HepG2 (cell line): Measurements from ENCODE around the gene TM4SF5. TPM values are rescaled to one million over a fixed set of nuclear protein-coding genes. Genes with fewer than 3 reads are reported as not detected.

Experiments used
- ATAC-seq: fragments of 200-7000 bp; cut with Tn5 transposase; 3 replicates; pipeline ENCODE4 v1.9.1; 2020; ENCODE audit warnings: mild to moderate bottlenecking, moderate library complexity
- BruUV-seq: library from RNA; stranded (reverse); fragments of 400-500 nt; replicated peaks from 2 replicates; lab custom pipeline; 2021; lab: Mats Ljungman, UMichigan
- CTCF ChIA-PET: fragments of 300-600 bp; formaldehyde crosslinking; extraction: SDS; loops from one replicate; lab custom pipeline; 2021; ENCODE audit warnings: low total read pairs, inconsistent platforms, low intra/inter-chr PET ratio; lab: Yijun Ruan, JAX
- POLR2A ChIA-PET: fragments of 350-600 bp; sonication (Branson Sonifier 250); formaldehyde crosslinking; loops from one replicate; lab custom pipeline; 2020; ENCODE audit warnings: antibody characterized with exemption, inconsistent platforms; lab: Yijun Ruan, JAX
- DNase-seq: peaks from one replicate; pipeline ENCODE4 v3.0.0-alpha.2; 2015; ENCODE audit warnings: low spot score
- FAIRE-seq: peaks from 3 replicates; lab custom pipeline; 2011; peaks lifted over from hg19 to GRCh38; lab: Jason Lieb, UNC
- H2AFZ ChIP-seq: one replicate; pipeline ENCODE4 v1.6.1; 2011; ENCODE audit warnings: low read length, inconsistent platforms
- H3K27ac ChIP-seq: fragments of 300-600 bp; 3 replicates; pipeline ENCODE4 v1.8.0; 2011; ENCODE audit warnings: mixed run types, mild to moderate bottlenecking, mixed read lengths, low read length, inconsistent platforms; ENCODE audit not compliant: insufficient read depth; ENCODE audit errors: extremely low read length
- H3K27me3 ChIP-seq, 2 experiments: fragments of 200-600 bp in 1 of 2; 2 replicates in 1 of 2; 3 replicates in 1 of 2; pipeline versions ENCODE4 v1.6.0 to v1.8.0; 2011; ENCODE audit warnings: low read length in 2 of 2, mild to moderate bottlenecking in 2 of 2, moderate library complexity in 2 of 2, inconsistent platforms in 1 of 2; ENCODE audit not compliant: insufficient read depth in 2 of 2, control insufficient read depth in 1 of 2
- H3K36me3 ChIP-seq, 2 experiments: fragments of 200-600 bp in 1 of 2; replicated peaks in 1 of 2; 2 replicates in 1 of 2; 3 replicates in 1 of 2; pipeline versions ENCODE4 v1.5.1 to v1.8.0; 2011; ENCODE audit warnings: low read length in 2 of 2, inconsistent platforms in 1 of 2; ENCODE audit not compliant: insufficient read depth in 2 of 2, control insufficient read depth in 1 of 2
- H3K4me1 ChIP-seq: 2 replicates; pipeline ENCODE4 v1.5.1; 2012; ENCODE audit warnings: low read length, inconsistent platforms; ENCODE audit not compliant: insufficient read depth
- H3K4me2 ChIP-seq: 2 replicates; pipeline ENCODE4 v1.6.0; 2011; ENCODE audit warnings: low read depth, low read length, inconsistent platforms
- H3K4me3 ChIP-seq, 3 experiments: fragments of 200-600 bp in 1 of 3; sonication (generic), shearing (Covaris generic) in 1 of 3; replicated peaks in 1 of 3; 2 replicates each; pipeline ENCODE4 v1.5.1; 2011 to 2016; ENCODE audit warnings: low read length in 3 of 3, inconsistent platforms in 2 of 3, low read depth in 2 of 3, mild to moderate bottlenecking in 2 of 3, control low read depth in 1 of 3, mixed read lengths in 1 of 3; ENCODE audit not compliant: insufficient read depth in 1 of 3
- H3K79me2 ChIP-seq: one replicate; pipeline ENCODE4 v1.6.1; 2011; ENCODE audit warnings: low read length, inconsistent platforms; ENCODE audit not compliant: insufficient read depth
- H3K9ac ChIP-seq: 2 replicates; pipeline ENCODE4 v1.6.0; 2011; ENCODE audit warnings: mild to moderate bottlenecking, low read depth, low read length, inconsistent platforms; ENCODE audit not compliant: insufficient read depth
- H3K9me3 ChIP-seq: 2 replicates; pipeline ENCODE4 v1.5.1; 2012; ENCODE audit warnings: mild to moderate bottlenecking, low read length
- H4K20me1 ChIP-seq: 2 replicates; pipeline ENCODE4 v1.6.0; 2011; ENCODE audit warnings: inconsistent platforms, mild to moderate bottlenecking, low read length, moderate library complexity; ENCODE audit not compliant: insufficient read depth
- CREB1 ChIP-seq, 2 experiments: fragments of 450-650 bp in 1 of 2; IDR thresholded peaks; 2 replicates each; pipeline ENCODE4 v1.6.1; 2016 to 2017; ENCODE audit warnings: control low read depth in 1 of 2, mild to moderate bottlenecking in 1 of 2, missing compliant biosample characterization in 1 of 2, missing genetic modification characterization in 1 of 2
- GLMP ChIP-seq: sonication (generic); formaldehyde crosslinking; IDR thresholded peaks from 2 replicates; pipeline ENCODE4 v1.9.0; 2021; ENCODE audit warnings: missing genetic modification reagents, mild to moderate bottlenecking, borderline replicate concordance
- ZBTB33 ChIP-seq: sonication (generic); formaldehyde crosslinking; IDR thresholded peaks from 2 replicates; pipeline ENCODE4 v1.4.0; 2020; ENCODE audit warnings: missing genetic modification reagents
- ZNF251 ChIP-seq: sonication (generic); formaldehyde crosslinking; IDR thresholded peaks from 2 replicates; pipeline ENCODE4 v1.9.0; 2021; ENCODE audit warnings: mild to moderate bottlenecking, missing genetic modification reagents
- ZNF263 ChIP-seq: sonication (generic); formaldehyde crosslinking; IDR thresholded peaks from 2 replicates; pipeline ENCODE4 v1.4.0; 2020; ENCODE audit warnings: missing genetic modification reagents
- ZNF501 ChIP-seq: sonication (generic); formaldehyde crosslinking; IDR thresholded peaks from 2 replicates; pipeline ENCODE4 v1.5.1; 2020; ENCODE audit warnings: mild to moderate bottlenecking, moderate library complexity, missing genetic modification reagents
- ZNF598 ChIP-seq: sonication (generic); formaldehyde crosslinking; IDR thresholded peaks from 2 replicates; pipeline ENCODE4 v1.5.1; 2020; ENCODE audit warnings: mild to moderate bottlenecking, missing genetic modification reagents, borderline replicate concordance
- ZNF615 ChIP-seq: sonication (generic); formaldehyde crosslinking; IDR thresholded peaks from 2 replicates; pipeline ENCODE4 v1.5.0; 2020; ENCODE audit warnings: mild to moderate bottlenecking, missing genetic modification reagents, borderline replicate concordance
- ZNF768 ChIP-seq: sonication (generic); formaldehyde crosslinking; IDR thresholded peaks from 2 replicates; pipeline ENCODE4 v1.4.0; 2020; ENCODE audit warnings: missing genetic modification reagents
- WGBS: methylation state at CpG from one replicate; pipeline ENCODE4 v1.1.6; 2017; ENCODE audit warnings: low lambda C conversion rate; 5-methylcytosine and 5-hydroxymethylcytosine counted together
- in situ Hi-C: cut with HindIII; loops from 2 replicates; pipeline ENCODE4 v1.10.0; 2017; ENCODE audit warnings: low pct_unique_long_range_greater_than_20kb; ENCODE audit not compliant: extremely low pct_ligation_motif_present
- intact Hi-C: fragments of 100-400 bp; cut with micrococcal nuclease; formaldehyde crosslinking; loops from one replicate; pipeline ENCODE4 v1.10.0; 2022; ENCODE audit not compliant: unreplicated experiment
- polyA plus RNA-seq, 8 experiments: library from polyadenylated mRNA; depleted of rRNA in 3 of 8; stranded (reverse) in 7 of 8; unstranded in 1 of 8; fragments of >200 nt; fragmentation: Illumina TruSeq in 4 of 8; extraction: Trizol in 4 of 8; gene quantifications; 2 replicates each; pipeline versions ENCODE4 v1.2.1 to v1.2.3, GENCODE V29; 2011 to 2016; ENCODE audit warnings: low read depth in 4 of 8, missing spikeins in 1 of 8, mixed read lengths in 1 of 8; ENCODE audit not compliant: insufficient read depth in 1 of 8
- total RNA-seq, 5 experiments: library from RNA; depleted of rRNA; stranded (reverse); fragments of >200 nt; fragmentation: Illumina TruSeq; extraction: Trizol; gene quantifications; 2 replicates each; pipeline ENCODE4 v1.2.3, GENCODE V29; 2016; ENCODE audit warnings: low read depth in 1 of 5
- TF ChIP-seq, protein P1 (sequence below): sonication (generic); formaldehyde crosslinking; IDR thresholded peaks from 2 replicates; pipeline ENCODE4 v1.8.1; 2023; ENCODE audit warnings: mild to moderate bottlenecking, missing genetic modification reagents

The TM4SF5 gene
- total and polyA plus RNA-seq, 2 of the 13 experiments (the other 11 are each of a cell fraction or from before 2014, with no cell fraction given), result 30.1 to 126 TPM

GRCh38 chr17:4747847-4748246, 23.8 kb upstream of the TM4SF5 start:
- no peak overlapping the region for H2AFZ ChIP-seq
- no peaks in the 10 kb centered on the region for H3K27me3 ChIP-seq
- no peak overlapping the region for H3K4me2 ChIP-seq
- H4K20me1 ChIP-seq, result no peaks in the 10 kb centered on the region
- DNase-seq, result no peak
- H3K79me2 ChIP-seq, result no peaks in the 10 kb centered on the region
- no peak for FAIRE-seq
- CTCF ChIA-PET, result no interaction called here
- in situ Hi-C loops, result no loop called here
- intact Hi-C loops, result no loop called here
- POLR2A ChIA-PET, result interaction anchor here (1.1 to 2.3 kb wide), 2 partner anchors 24 to 43 kb away, joined by 4 to 9 read pairs; partner anchors contain the start of gene TM4SF5
- WGBS, result 75% methylated on average over 5 of the region's 5 CpGs
- no peaks in the 10 kb centered on the region for H3K9me3 ChIP-seq
- H3K27ac ChIP-seq, result no peak overlapping the region
- no peaks in the 10 kb centered on the region for H3K36me3 ChIP-seq
- BruUV-seq, result no TSS peak
- no peak for ATAC-seq
- no peak overlapping the region for H3K9ac ChIP-seq
- no peak overlapping the region for H3K4me3 ChIP-seq
- TF ChIP-seq ZNF768, result no peak
- no peak for TF ChIP-seq ZNF251 (CRISPR knock-in tag)
- no peak for TF ChIP-seq ZNF501 (CRISPR knock-in tag)
- no peak for TF ChIP-seq ZNF263 (CRISPR knock-in tag)
- no peak for TF ChIP-seq ZNF598 (CRISPR knock-in tag)
- TF ChIP-seq, protein P1, sequence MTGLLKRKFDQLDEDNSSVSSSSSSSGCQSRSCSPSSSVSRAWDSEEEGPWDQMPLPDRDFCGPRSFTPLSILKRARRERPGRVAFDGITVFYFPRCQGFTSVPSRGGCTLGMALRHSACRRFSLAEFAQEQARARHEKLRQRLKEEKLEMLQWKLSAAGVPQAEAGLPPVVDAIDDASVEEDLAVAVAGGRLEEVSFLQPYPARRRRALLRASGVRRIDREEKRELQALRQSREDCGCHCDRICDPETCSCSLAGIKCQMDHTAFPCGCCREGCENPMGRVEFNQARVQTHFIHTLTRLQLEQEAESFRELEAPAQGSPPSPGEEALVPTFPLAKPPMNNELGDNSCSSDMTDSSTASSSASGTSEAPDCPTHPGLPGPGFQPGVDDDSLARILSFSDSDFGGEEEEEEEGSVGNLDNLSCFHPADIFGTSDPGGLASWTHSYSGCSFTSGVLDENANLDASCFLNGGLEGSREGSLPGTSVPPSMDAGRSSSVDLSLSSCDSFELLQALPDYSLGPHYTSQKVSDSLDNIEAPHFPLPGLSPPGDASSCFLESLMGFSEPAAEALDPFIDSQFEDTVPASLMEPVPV (CRISPR knock-in tag), result no peak
- no peak for TF ChIP-seq ZNF615 (CRISPR knock-in tag)
- TF ChIP-seq ZBTB33 (CRISPR knock-in tag), result no peak
- TF ChIP-seq CREB1 (IDR thresholded peaks at IDR 0.05), result no peak
- no peak for TF ChIP-seq CREB1 (CRISPR knock-in tag; IDR thresholded peaks at IDR 0.05)
- TF ChIP-seq GLMP, result no peak
- peaks cover 72% of the 10 kb centered on the region for H3K4me1 ChIP-seq
